Measurements from ENCODE around the gene EXOC5.

GRCh38 chr14:57189070-57189469 lies 79.6 kb downstream of the EXOC5 start:
- TF ChIP-seq CTCF (conservative IDR thresholded peaks at IDR 0.05) (peak; percentile 42), EZH2 (IDR thresholded peaks at IDR 0.05; ENCODE audit: low read depth) (no peak)

Measured in PC-9 (cell line).